Activated B cell treated with CpG ODN at 0.5 μM for 24 hours (primary cell): ENCODE measurements around the gene MYH13. TPM values are rescaled to one million over a fixed set of nuclear protein-coding genes. Genes with fewer than 3 reads are reported as not detected.

Source experiments
- ATAC-seq: fragments of 200-7000 bp; cut with Tn5 transposase; one replicate; pipeline ENCODE4 v1.10.0; 2021; ENCODE audit warnings: low read depth, mild to moderate bottlenecking, moderate library complexity
- CTCF ChIA-PET: fragments of 350-600 bp; sonication (Branson Sonifier 250); formaldehyde crosslinking; loops from one replicate; lab custom pipeline; 2021; ENCODE audit warnings: antibody characterized with exemption; lab: Charles Lee
- POLR2A ChIA-PET: fragments of 350-600 bp; sonication (Branson Sonifier 250); formaldehyde crosslinking; loops from one replicate; lab custom pipeline; 2021; ENCODE audit warnings: antibody characterized with exemption; lab: Charles Lee
- DNase-seq: peaks from one replicate; pipeline ENCODE4 v3.0.0; 2022
- H3K27ac Mint-ChIP-seq: one replicate; pipeline ENCODE4 v1.8.0; 2020; ENCODE audit warnings: mixed read lengths
- H3K27me3 Mint-ChIP-seq: one replicate; pipeline ENCODE4 v1.8.0; 2021; ENCODE audit warnings: mixed read lengths
- H3K36me3 Mint-ChIP-seq: one replicate; pipeline ENCODE4 v1.8.0; 2021; ENCODE audit warnings: low read depth, mixed read lengths
- H3K4me1 Mint-ChIP-seq: one replicate; pipeline ENCODE4 v1.8.0; 2021; ENCODE audit warnings: mixed read lengths
- H3K4me3 Mint-ChIP-seq: one replicate; pipeline ENCODE4 v1.8.0; 2020; ENCODE audit warnings: mild to moderate bottlenecking, mixed read lengths
- H3K9me3 Mint-ChIP-seq: one replicate; pipeline ENCODE4 v1.8.0; 2020; ENCODE audit warnings: mixed read lengths
- intact Hi-C: fragments of 100-400 bp; cut with micrococcal nuclease; formaldehyde crosslinking; loops from one replicate; pipeline ENCODE4 v1.15.1; 2024
- total RNA-seq: library from RNA; stranded (reverse); gene quantifications from 2 replicates; pipeline ENCODE4 v1.2.3, GENCODE V29; 2022
- TF ChIP-seq, protein P1 (sequence below): fragments of 200-600 bp; IDR thresholded peaks from one replicate; pipeline ENCODE4 v1.8.0; 2022; ENCODE audit warnings: antibody characterized with exemption, mild to moderate bottlenecking

Gene MYH13
- total RNA-seq, 1 donor from 2014 or later: not detected

DNA sequence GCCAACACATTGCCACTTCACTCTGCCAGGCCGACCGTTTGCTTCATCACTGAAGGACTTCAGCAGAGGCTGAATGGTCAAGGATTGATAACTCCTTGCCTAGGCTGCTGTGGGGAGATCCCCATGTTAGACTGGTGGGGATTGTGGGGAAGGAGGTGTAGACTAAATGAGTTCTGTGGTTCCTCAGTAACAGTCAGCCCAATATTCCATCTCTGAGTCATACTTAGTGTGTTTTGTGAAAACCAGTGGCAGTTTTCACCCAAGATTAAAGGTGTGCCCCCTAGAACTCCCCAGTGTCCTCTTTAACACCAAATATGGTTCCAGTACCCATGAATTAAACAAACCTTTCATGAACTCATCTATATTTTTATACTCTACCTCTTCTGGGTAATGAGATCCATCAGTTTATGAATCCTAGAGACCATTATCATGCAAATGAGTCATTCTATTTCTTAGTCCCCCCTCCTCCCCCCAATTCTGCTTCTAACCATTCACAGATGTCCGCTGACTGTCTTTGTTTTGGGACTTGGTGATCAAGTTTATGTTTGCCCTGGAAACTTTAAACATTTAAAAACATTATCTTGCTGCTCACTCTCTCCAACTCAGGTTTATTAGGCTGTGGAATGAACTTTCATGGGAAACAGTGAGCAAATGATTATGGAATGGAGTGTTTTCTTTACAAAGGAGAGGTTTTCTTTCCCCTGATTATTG lies 107.6 kb downstream of the MYH13 start:
- TF ChIP-seq, protein P1, sequence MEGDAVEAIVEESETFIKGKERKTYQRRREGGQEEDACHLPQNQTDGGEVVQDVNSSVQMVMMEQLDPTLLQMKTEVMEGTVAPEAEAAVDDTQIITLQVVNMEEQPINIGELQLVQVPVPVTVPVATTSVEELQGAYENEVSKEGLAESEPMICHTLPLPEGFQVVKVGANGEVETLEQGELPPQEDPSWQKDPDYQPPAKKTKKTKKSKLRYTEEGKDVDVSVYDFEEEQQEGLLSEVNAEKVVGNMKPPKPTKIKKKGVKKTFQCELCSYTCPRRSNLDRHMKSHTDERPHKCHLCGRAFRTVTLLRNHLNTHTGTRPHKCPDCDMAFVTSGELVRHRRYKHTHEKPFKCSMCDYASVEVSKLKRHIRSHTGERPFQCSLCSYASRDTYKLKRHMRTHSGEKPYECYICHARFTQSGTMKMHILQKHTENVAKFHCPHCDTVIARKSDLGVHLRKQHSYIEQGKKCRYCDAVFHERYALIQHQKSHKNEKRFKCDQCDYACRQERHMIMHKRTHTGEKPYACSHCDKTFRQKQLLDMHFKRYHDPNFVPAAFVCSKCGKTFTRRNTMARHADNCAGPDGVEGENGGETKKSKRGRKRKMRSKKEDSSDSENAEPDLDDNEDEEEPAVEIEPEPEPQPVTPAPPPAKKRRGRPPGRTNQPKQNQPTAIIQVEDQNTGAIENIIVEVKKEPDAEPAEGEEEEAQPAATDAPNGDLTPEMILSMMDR: no peak
- H3K4me3 Mint-ChIP-seq: no peak overlapping the region
- intact Hi-C loops: no loop called here
- DNase-seq (no peak), ATAC-seq (no peak)
- no peaks in the 10 kb centered on the region for H3K4me1 Mint-ChIP-seq
- peaks cover 3% of the 10 kb centered on the region for H3K9me3 Mint-ChIP-seq
- H3K27me3 Mint-ChIP-seq: peaks cover 2% of the 10 kb centered on the region
- H3K27ac Mint-ChIP-seq: no peak overlapping the region
- ChIA-PET POLR2A (no interaction called here), CTCF (no interaction called here)
- H3K36me3 Mint-ChIP-seq: no peaks in the 10 kb centered on the region

DNA sequence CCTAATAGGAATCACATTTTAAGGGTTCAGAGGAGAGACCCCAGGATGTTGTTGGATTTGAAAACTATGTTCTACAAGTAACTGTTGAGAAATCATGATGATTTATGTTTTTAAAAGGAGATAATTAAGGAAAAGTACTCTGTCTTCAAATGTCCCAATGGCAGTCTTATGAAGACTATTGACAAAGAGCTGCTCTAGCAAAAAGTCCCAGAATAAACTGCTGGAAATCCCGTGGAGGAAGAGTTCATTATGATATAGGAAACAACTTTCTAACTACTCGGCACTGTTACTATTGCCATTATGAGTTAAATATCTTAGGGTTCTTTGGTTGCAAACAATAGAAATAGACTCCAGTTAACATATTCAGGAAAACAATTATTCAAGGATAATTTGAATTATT lies 108.8 kb downstream of the MYH13 start:
- Mint-ChIP-seq H3K9me3 (peaks cover 3% of the 10 kb centered on the region), H3K27ac (no peak overlapping the region), H3K4me3 (no peak overlapping the region), H3K27me3 (peaks cover 2% of the 10 kb centered on the region), H3K36me3 (no peaks in the 10 kb centered on the region), H3K4me1 (no peaks in the 10 kb centered on the region)
- ChIA-PET POLR2A (interaction anchor here (0.6 kb wide), 1 partner anchor 195 kb away, joined by 4 read pairs; no protein-coding TSS in a partner anchor), CTCF (no interaction called here)
- TF ChIP-seq, protein P1: no peak
- intact Hi-C loops: no loop called here
- ATAC-seq (no peak), DNase-seq (no peak)

DNA sequence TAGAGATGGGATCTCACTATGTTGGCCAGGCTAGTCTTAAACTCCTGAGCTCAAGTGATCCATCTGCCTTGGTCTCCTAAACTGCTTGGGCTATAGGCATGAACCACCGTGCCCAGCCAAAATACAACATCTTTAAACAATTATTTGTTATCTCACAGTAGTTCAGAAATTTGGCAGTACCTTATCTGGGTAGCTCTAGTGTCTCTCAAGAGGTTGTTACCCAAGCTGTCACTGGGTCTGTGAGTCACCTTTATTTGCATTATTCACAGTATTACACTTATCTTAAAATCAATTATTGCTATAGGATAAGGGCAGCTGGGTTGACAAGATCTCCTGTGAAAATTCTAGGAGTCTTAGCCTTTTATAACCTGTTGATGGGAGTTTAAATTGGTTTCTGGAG lies 110.4 kb downstream of the MYH13 start:
- TF ChIP-seq, protein P1: no peak
- Mint-ChIP-seq H3K4me1 (no peaks in the 10 kb centered on the region), H3K36me3 (no peaks in the 10 kb centered on the region), H3K27me3 (peaks cover 2% of the 10 kb centered on the region), H3K4me3 (no peak overlapping the region), H3K9me3 (peaks cover 3% of the 10 kb centered on the region), H3K27ac (no peak overlapping the region)
- ChIA-PET POLR2A (no interaction called here), CTCF (no interaction called here)
- DNase-seq (no peak), ATAC-seq (no peak)
- intact Hi-C loops: no loop called here

DNA sequence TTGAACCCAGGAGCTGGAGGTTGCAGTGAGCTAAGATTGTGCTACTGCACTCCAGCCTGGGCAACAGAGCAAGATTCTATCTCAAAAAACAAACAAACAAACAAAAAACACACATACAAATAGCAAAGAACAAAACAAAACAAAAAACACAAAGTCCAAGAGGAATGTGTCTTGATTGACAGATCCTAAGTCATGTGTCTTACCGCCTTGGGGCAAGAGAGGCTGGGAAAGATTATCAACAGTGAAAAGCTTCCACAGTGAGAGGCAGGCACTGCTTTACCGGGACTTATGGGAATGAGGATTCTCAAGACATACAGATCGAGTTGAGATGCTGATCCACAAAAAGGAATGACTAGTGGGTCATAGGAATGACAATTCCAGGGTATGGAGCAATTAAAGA lies 111.7 kb downstream of the MYH13 start:
- Mint-ChIP-seq H3K36me3 (no peaks in the 10 kb centered on the region), H3K27ac (no peak overlapping the region), H3K4me1 (no peaks in the 10 kb centered on the region), H3K4me3 (no peak overlapping the region), H3K27me3 (peaks cover 5% of the 10 kb centered on the region), H3K9me3 (no peaks in the 10 kb centered on the region)
- CTCF ChIA-PET: no interaction called here
- TF ChIP-seq, protein P1: no peak
- intact Hi-C loops: no loop called here
- POLR2A ChIA-PET: no interaction called here
- DNase-seq: no peak
- no peak for ATAC-seq

DNA sequence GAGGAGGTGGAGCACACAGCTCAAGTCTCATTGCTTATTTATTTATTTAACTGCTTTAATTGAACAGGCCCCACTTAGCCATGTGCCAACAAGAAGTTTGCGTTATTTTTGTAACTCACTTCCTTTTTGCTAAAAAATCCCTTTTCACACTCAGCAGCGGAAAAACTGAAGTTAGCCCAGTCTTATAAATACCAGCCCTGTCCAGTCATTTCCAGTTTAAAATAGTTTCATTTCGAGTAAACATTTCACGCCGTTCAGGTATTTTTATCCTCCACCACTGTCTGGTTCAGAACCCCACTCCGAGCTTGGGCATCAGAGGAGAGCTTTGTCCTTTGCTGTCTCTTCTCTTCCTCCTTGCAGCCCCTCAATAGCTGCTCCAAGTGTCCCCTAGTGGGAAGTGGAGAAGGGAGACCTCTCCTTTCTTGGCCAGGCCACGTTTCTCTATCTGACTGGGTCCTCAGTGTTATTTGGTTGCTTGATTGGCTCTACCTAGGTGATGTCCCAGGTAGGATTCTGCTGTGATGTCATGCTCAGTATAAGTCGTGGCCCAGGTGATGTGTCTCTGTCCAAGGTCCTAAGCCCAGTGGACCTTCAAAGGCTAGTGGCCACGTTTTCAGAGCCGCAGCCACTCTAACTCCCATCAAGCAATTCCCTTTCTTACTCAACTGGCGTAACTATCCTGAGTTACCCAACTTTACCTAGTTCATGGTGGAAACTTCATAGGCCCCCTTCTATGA lies 121.4 kb downstream of the MYH13 start:
- Mint-ChIP-seq H3K36me3 (no peaks in the 10 kb centered on the region), H3K4me1 (peaks cover 12% of the 10 kb centered on the region), H3K4me3 (no peak overlapping the region), H3K27ac (no peak overlapping the region), H3K27me3 (no peaks in the 10 kb centered on the region), H3K9me3 (no peaks in the 10 kb centered on the region)
- intact Hi-C loops: no loop called here
- CTCF ChIA-PET: no interaction called here
- DNase-seq (no peak), ATAC-seq (peak; percentile 62)
- POLR2A ChIA-PET: no interaction called here
- TF ChIP-seq, protein P1: no peak
